Urothelium cell line (cell line): ENCODE measurements around the gene GDF10.

Experiments
- DNase-seq: peaks from one replicate; pipeline ENCODE4 v3.0.0; 2011; ENCODE audit warnings: low spot score, mixed read lengths
- FAIRE-seq: peaks from 2 replicates; lab custom pipeline; 2011; peaks lifted over from hg19 to GRCh38; lab: Jason Lieb, UNC

Gene GDF10

DNA sequence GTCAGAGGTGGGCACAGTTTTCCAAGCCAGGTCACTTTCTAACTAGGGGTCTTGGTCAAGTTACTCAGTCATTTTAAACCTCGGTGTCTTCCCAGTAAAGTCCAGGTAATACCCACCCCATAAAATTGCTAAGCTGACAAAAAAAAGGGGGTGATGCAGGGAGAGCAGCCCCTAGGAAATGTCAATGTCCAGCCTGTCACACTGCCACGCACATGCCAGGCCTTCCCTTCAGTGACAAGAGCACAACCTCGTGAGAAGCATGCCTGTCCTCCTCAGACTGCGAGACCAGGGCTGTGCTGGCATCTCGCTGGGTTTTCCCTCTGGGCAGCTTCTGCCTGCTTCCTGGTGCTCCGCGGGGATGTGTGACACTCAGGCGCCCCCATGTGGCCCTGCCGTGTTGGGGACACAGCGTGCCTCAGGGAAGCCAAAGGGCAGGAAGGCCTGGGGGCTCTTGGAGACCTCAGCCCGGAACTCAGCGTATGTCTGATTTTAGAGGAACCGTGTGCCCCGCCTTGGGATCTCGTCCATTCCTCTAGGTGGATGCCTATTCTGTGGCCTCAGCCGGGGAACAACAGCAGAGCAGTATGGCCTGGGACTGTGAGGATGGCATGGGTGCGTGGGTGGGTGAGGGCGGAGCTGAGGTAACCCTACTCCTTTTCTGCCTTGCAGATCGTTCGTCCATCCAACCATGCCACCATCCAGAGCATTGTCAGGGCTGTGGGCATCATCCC is 12.1 kb downstream of the GDF10 start:
- FAIRE-seq = no peak
- peak; percentile 93 for DNase-seq

DNA sequence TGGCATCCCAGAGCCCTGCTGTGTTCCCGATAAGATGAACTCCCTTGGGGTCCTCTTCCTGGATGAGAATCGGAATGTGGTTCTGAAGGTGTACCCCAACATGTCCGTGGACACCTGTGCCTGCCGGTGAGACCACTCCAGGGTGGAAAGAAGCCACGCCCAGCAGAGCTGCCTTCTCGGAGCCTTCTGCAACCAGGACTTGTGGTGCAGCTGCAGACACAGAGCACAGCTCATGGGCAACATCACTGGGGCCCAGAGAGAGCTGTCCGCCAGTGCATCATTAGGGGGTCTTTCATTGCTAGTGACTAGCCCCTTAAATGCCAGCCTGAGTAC is 12.6 kb downstream of the GDF10 start:
- no peak for FAIRE-seq
- DNase-seq = no peak

GRCh38 chr10:47314416-47314970 is 14.5 kb downstream of the GDF10 start:
- DNase-seq (no peak), FAIRE-seq (no peak)

DNA sequence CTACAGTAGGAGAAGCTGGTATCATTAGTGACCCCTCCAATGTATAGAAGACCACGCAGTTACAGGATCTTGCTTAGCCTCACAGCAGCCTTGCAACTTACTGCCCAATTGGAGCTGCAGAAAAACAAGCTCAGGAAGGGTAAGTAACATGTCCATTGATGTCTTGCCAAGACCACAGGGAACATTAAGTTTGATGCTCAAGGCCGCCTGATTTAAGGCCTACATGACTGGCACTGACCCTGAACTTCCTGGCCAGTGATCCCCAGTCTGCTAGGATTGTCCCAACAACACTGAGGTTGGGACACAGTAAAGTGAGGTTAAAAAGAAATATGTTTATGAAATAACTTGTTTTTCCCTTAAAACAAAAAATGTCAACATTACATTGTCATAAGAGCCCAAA is 15.4 kb downstream of the GDF10 start:
- FAIRE-seq (no peak), DNase-seq (no peak)

DNA sequence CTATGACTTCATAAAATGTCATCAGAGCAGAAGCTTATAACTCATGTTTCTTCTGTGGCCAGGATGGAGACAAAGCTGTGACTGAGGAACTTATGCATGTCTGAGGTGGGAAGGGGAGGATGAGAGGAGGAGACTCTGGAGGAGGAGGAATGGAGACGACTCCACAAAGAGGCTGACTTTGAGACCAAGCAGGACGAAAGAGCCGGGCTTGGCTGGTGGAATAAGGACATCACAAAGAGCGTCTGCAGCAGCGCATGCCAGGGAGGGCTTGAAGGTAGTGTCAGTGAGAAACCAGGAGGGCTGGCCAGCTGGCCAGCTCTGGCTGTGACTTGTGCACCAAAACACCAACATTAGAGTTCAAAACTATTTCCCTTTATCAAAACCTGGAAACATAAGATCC is 16.1 kb downstream of the GDF10 start:
- no peak for DNase-seq
- FAIRE-seq = no peak

DNA sequence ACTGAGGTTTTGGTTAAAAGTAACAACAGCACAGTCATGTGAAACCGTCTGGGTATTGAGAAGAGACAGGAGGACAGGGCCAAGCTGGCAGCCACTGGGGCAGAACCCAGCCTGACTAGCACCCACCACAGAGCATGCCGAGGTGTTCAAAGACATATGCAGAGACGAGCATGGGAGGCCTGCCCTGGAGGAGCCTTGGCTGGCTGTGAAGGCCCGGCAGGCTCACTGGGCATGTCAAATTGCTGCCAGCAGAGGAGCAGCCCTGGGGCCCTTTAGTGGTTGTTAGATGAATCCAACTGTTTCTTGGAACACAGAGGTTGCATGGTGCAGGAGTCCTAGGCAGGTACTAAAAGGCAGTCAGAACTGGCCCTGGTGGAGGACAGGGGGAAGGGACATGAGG is 17.3 kb downstream of the GDF10 start:
- DNase-seq (no peak), FAIRE-seq (no peak)

DNA sequence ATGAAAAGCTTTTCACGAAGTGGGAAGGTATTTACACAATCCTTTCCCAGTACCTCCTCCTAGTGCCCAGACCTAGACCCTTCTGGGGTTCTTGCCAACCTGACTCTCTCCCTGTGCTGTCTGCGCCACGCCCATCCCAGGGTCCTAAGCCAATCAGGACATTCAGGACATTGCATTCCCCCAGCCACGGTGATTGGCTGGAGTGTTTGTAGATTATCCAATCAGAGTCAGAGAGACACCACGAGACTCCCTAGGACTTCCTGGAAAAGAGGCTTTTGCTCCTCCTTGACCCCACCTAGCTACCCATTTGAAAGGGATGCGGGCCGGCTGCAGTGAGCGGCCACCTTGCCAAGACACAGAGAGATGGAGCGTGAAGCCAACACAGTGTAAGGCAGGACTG is 18.7 kb downstream of the GDF10 start:
- DNase-seq (peak; percentile 40), FAIRE-seq (no peak)

DNA sequence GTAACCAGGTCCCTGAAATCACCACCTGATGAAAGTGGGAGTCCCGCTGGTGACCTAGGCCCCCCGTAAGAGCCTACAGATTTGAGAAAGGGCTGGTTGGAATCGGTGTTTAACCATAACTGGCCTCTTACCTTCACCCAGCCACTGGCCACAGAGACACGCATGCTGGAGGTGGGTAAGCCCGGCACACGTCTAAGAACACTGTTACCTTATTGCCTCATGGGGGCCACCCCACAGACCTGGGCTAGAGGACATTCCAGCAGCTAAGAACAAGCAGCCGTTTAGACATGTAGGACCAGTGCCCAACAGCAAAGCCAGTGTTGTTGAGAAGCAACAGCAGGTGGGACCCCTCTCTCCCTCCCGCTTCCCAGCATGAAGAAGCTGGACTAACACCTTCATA is 19.8 kb downstream of the GDF10 start:
- no peak for DNase-seq
- FAIRE-seq = no peak

GRCh38 chr10:47320812-47321211 is 20.8 kb downstream of the GDF10 start:
- no peak for DNase-seq
- no peak for FAIRE-seq

DNA sequence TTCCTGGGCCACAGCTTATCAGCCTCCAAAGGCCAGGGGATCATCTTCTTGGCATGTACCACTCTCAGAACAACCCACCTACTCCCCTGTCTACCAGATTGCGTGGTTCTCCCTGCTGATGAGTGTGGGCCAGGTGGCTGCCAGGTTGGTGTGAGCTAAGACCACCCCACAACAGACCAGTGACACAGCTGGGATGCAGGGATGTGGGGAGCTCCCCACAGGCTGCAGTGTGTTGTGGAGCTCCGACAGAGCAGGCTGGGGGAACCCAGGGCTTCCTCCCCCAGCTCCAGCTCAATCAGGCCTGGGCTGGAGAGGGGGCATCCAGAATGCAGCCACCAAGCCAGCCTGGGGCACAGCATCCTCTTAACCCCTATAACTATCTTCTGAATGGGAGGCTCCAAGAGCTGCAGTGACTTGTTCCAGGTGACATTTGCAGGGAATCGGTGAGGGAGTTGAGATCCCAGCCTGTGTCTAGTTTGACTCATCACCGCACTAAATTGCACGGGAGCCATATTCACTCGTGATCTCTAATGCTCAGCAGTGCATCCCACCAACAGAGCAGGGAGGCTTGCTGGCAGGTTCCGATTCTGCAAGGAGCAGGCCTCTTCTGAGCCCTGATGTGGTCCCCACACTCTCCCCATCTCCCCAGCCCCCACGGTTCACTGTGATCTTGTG is 21.7 kb downstream of the GDF10 start:
- DNase-seq (no peak), FAIRE-seq (no peak)

GRCh38 chr10:47322300-47323061 is 22.5 kb downstream of the GDF10 start, which contains the start of gene GDF2:
TSS of gene GDF2 (plus strand) at chr10:47322454. CDS start at chr10:47322669, 215 bp downstream.
- no peak for FAIRE-seq
- DNase-seq = no peak

DNA sequence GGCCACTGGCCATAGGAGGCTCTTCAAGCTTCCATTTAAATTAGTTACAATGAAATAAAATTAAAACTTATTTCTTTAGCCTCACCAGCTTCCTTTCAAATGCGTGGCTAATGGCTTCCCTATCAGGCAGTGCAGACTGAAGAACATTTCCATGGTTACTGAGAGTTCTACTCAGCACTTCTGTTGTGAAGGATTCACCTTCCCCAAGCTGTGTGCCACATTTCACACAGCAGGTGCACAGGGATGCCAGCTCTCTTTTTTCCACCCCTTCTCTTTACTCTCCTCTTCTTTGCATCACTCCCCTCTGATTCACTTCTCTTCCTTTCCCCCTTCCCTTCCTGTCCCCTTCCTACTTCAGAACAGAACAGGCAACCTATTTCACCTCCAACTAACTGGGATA is 23.1 kb downstream of the GDF10 start:
- no peak for FAIRE-seq

GRCh38 chr10:47323636-47324296 is 23.8 kb downstream of the GDF10 start:
- FAIRE-seq (no peak), DNase-seq (no peak)

More for the DNA sequence above, 23.1 kb downstream of the GDF10 start:
- no peak for DNase-seq

DNA sequence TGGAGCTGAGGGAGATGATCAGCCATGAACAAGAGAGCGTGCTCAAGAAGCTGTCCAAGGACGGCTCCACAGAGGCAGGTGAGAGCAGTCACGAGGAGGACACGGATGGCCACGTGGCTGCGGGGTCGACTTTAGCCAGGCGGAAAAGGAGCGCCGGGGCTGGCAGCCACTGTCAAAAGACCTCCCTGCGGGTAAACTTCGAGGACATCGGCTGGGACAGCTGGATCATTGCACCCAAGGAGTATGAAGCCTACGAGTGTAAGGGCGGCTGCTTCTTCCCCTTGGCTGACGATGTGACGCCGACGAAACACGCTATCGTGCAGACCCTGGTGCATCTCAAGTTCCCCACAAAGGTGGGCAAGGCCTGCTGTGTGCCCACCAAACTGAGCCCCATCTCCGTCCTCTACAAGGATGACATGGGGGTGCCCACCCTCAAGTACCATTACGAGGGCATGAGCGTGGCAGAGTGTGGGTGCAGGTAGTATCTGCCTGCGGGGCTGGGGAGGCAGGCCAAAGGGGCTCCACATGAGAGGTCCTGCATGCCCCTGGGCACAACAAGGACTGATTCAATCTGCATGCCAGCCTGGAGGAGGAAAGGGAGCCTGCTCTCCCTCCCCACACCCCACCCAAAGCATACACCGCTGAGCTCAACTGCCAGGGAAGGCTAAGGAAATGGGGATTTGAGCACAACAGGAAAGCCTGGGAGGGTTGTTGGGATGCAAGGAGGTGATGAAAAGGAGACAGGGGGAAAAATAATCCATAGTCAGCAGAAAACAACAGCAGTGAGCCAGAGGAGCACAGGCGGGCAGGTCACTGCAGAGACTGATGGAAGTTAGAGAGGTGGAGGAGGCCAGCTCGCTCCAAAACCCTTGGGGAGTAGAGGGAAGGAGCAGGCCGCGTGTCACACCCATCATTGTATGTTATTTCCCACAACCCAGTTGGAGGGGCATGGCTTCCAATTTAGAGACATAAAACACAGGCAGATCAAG is 25.6 kb downstream of the GDF10 start:
- FAIRE-seq = no peak
- DNase-seq = no peak

GRCh38 chr10:47326306-47326926 is 26.4 kb downstream of the GDF10 start:
- no peak for FAIRE-seq
- DNase-seq = no peak

- FAIRE-seq (no peak), DNase-seq (no peak)
Measured at GRCh38 chr10:47326927-47327330, 26.9 kb downstream of the GDF10 start.

- FAIRE-seq = no peak
Measured at GRCh38 chr10:47329855-47330254, 29.9 kb downstream of the GDF10 start.

GRCh38 chr10:47330366-47330765 is 30.4 kb downstream of the GDF10 start:
- no peak for DNase-seq
- FAIRE-seq = no peak

More at GRCh38 chr10:47329855-47330254, 29.9 kb downstream of the GDF10 start:
- DNase-seq = no peak

- no peak for FAIRE-seq
- no peak for DNase-seq
Measured at GRCh38 chr10:47330804-47331203, 30.8 kb downstream of the GDF10 start.
